Activated CD8-positive, alpha-beta memory T cell treated with anti-CD3 and anti-CD28 coated beads, Interleukin-2, amount 50 U/mL, for 24 hours (primary cell): Measurements from ENCODE around the gene ZNF775.

Source experiments
- DNase-seq: peaks from one replicate; pipeline ENCODE4 v3.0.0-alpha.2; 2020; ENCODE audit errors: extremely low read depth

The ZNF775 gene

GRCh38 chr7:150401424-150401790, 22.3 kb downstream of the ZNF775 start:
- DNase-seq = no peak

GRCh38 chr7:150401861-150402631, 22.9 kb downstream of the ZNF775 start:
- DNase-seq = no peak

- no peak for DNase-seq
Measured at GRCh38 chr7:150402671-150403321, 23.7 kb downstream of the ZNF775 start.

- DNase-seq = no peak
Measured at GRCh38 chr7:150403376-150404171, 24.4 kb downstream of the ZNF775 start.

- no peak for DNase-seq
Measured at GRCh38 chr7:150404172-150404804, 25.2 kb downstream of the ZNF775 start.

- no peak for DNase-seq
Measured at GRCh38 chr7:150404805-150405583, 25.9 kb downstream of the ZNF775 start.

- no peak for DNase-seq
Measured at GRCh38 chr7:150405584-150406311, 26.6 kb downstream of the ZNF775 start.

GRCh38 chr7:150406312-150406566, 27.1 kb downstream of the ZNF775 start:
- no peak for DNase-seq

GRCh38 chr7:150406567-150407421, 27.7 kb downstream of the ZNF775 start:
- DNase-seq = no peak

- no peak for DNase-seq
Measured at GRCh38 chr7:150407588-150408392, 28.7 kb downstream of the ZNF775 start.

- no peak for DNase-seq
Measured at GRCh38 chr7:150408393-150409299, 29.5 kb downstream of the ZNF775 start.

GRCh38 chr7:150409300-150410030, 30.3 kb downstream of the ZNF775 start:
- DNase-seq = no peak

- no peak for DNase-seq
Measured at GRCh38 chr7:150410131-150410530, 31.0 kb downstream of the ZNF775 start.

- no peak for DNase-seq
Measured at GRCh38 chr7:150410680-150411346, 31.7 kb downstream of the ZNF775 start.

- no peak for DNase-seq
Measured at GRCh38 chr7:150411606-150412005, 32.5 kb downstream of the ZNF775 start.

- no peak for DNase-seq
Measured at GRCh38 chr7:150412016-150412415, 32.9 kb downstream of the ZNF775 start.
